NCI-H345 treated with DMSO at 0.1 percent for 48 hours (cell line): Measurements from ENCODE around the gene UBE2Q2.
A peak's percentile ranks its signal among the peaks of the same experiment; 100 is the strongest.
"Not testable (repeated sequence)": the region's sequence is repeated elsewhere in the genome, so short reads cannot be mapped to it uniquely, and the experiment has no call there.

ENCODE experiments used
- DNase-seq: peaks from one replicate; lab custom pipeline; 2025; ENCODE audit not compliant: unreplicated experiment; lab: John Stamatoyannopoulos, UW

Gene UBE2Q2

DNA sequence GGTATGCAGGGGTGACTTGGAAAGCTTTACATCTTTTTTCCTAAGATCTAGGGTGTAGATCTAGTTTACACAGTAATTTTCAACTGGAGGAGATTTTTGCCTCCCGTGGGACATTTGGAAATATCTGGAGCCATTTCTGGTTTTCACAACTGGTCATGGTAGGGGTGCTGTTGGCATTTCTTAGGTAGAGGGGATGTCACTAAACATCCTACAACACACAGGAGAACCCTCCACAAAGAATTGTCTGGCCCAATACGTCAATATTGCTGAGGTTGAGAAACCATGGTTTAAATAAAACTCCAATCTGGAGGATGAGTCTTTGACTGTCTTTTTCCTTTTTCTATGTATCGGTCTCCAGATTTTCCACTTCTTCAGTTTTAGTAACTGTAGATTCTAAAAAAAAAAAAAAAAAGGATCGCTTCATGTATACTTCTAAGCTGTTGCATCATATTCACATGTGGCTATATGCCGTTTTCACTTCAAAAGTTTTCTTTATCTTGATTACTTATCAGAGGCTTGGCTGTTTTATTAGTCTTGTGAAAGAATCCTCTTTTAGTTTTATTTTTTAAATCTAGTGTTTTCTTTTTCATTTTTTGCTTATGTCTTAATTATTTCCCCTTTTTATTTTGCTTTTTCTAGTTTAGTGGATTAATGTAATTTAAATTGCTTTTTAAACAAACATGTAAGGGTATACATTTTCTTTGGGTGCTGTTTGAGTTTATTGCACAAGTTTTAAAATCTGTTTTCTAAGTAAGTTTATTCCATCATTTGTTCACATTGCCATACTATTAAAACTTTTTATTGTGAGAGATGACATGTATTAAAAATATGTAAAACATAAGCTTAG is 21.2 kb downstream of the UBE2Q2 start:
- DNase-seq: no peak

DNA sequence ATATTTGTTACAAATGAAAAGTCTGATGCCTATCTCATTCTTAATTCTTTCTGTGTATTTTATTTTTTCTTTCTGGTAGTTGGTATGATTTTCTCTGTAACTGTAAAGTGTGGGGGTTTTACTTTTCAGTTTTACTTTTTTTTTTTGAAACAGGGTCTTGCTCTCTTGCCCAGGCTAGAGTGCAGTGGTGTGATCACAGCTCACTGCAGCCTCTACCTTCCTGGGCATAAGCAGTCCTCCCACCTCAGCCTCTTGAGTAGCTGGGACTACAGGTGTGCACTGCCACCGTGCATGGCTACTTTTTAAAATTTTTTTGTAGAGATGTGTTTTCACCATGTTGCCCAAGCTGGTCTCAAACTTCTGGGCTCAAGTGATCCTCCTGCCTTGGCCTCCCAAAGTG is 22.8 kb downstream of the UBE2Q2 start:
- not testable (repeated sequence) for DNase-seq

DNA sequence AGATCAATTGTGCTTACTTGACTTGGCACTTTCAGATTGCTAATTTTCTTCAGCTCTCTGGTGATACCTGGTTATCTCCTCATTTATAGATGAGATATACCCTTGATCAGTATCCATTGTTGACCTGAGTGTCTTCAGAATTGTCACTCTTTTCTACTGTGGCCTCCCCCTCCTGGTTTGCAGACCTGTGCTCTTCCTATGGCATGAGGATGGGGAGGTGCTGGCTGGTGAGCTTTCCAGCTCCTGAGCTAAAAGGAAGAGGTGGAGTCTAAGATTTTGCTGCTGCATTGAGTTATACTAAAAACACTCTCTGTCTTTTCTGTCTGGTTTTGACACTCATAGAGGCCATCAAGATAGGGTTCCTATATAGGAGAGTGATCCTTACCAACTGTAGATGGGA is 23.7 kb downstream of the UBE2Q2 start:
- DNase-seq: no peak

DNA sequence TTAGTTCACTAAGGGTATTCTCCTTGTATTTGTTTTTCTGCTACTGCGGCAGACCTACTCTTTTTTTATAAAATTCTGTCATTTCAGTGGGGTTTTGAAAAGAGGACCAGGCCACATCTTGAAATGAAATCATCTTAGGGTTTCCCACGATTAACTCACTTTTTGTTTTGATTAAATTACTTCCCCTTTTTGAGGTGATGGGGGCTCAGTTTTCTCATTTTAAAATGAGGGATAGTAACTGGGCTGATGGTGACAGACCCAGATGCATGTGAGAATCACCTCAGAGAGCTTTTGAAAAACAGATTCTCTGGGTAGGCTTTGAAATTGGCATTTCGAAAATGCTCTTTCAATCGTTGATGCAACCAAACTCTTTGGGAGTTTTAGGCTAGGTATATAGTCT is 24.2 kb downstream of the UBE2Q2 start:
- no peak for DNase-seq

DNA sequence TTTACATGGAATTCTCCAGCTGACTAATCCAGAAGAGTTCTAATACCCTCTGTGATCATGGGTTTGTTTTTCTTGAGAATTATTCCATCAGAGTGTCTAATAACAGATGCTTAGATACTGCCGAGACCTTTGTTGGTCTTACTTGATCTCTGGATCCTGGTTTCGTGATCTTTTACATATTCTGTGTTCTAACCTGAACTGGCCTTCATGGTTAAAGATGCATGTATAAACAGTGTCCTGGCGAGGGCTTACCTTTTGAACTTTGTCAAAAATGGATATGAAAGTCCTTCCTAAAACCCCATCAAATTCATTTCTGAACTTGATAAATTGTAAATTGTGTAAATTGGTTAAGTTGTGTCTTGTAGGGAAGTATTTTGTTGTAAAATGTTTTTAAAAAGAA is 24.8 kb downstream of the UBE2Q2 start:
- no peak for DNase-seq

DNA sequence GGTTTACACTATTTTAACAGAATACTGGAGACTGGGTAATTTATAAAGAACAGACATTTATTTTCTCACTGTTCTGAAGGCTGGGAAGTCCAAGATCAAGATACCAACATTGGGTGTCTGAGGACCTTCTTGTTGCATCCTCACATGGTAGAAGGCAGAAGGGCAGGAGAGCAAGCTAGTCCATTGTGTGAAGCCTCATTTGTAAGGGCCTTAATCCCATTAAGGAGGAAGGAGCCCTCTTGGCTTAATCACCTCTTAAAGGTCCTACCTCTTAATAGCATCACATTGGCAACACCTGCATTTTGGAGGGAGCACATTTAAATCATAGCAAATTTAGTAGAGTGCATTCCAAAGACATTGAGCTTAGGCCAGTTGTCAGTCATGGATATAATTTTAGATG is 26.2 kb downstream of the UBE2Q2 start:
- no peak for DNase-seq

DNA sequence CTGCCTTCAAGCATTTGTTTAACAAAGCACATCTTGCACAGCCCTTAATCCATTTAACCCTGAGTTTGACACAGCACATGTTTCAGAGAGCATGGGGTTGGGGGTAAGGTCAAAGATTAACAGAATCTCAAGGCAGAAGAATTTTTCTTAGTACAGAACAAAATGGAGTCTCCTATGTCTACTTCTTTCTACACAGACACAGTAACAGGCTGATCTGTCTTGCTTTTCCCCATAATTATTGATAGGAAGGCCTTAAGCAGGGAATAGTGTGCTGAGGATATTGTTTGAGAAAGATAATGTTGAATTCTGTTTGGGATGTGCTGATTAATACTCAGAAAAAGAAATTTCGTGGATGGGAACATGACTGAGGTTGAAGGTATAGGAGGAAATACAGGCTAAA is 28.3 kb downstream of the UBE2Q2 start:
- not testable (repeated sequence) for DNase-seq

DNA sequence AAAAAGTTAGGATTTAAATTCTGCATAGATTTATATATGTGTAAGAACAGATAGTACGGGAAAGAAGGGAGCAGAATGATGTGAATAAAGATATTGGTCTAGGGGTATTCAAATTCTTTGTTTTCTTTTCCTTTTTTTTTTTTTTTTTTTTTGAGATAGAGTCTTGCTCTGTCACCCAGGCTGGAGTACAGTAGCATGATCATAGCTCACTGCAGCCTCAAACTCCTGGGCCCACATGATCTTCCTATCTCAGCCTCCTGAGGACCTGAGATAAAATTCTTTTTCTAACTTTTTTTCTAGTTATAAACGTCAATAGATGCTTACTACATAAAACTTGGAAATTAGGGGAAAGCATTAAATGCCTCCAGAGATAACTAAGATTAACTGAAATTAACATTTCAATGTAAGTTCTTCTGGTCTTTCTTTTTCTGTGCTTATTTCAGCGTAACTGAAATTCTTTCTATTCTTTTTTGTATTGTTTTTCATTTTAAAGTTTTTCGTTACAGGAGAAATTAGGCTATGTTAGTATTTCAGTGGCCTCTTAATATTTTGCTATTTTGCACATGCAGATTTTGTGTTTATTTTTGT is 29.2 kb downstream of the UBE2Q2 start:
- no peak for DNase-seq

DNA sequence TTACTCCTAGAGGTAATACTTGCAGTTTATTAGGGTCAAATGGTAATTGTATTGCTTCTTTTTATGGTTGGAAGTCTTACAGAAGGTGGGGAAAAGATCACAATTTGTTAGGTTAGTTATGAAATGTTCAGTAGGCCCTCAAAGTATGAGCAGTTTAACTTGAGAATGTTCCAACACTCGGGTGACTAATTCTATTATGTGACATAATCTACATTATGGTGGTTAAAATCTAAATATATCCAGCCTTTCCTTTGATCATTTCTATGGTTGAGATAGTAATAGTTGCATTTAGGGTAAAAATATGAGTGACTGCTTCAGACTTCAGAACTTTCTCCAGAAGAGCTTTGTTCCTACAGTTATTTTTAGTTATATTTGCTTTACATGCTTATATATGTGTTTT is 40.8 kb downstream of the UBE2Q2 start:
- DNase-seq: no peak

DNA sequence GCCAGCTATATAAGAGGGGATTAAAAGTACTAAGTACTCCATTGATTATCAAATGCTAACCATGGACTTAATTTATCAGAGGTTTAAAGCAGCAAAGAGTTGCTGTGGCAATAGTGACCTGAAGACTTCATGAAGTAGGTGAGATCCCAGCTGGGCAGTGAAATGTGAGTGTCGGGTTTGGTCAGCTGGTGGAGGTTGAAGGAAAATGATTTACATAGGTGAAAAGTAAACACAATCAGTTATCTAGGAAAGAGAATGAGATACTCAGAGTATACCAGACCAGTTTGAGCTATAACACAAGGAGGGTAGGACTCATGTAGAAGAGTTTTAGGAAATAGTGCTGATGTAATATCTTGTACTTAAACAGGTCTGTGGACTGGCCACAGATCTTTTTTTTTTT is 43.9 kb downstream of the UBE2Q2 start:
- no peak for DNase-seq

DNA sequence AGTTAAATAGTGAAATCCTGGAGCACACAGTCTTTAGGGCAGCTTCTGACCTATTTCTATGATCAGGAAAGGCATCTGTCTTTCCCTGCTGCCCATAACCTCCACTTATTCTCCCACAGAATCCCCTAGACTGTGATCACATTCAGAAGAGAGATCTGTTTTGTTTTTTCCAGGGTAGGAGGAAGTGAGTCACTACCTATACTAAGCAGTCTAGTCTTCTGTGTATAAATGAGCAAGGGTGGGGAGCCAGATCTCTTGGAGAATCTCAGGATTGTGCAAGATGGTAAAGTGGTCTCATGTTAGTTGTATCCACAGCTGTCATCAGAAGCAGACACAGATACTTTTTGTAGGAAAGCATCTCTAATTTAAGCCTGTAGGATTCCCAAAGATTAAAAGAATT is 48.6 kb downstream of the UBE2Q2 start:
- no peak for DNase-seq

DNA sequence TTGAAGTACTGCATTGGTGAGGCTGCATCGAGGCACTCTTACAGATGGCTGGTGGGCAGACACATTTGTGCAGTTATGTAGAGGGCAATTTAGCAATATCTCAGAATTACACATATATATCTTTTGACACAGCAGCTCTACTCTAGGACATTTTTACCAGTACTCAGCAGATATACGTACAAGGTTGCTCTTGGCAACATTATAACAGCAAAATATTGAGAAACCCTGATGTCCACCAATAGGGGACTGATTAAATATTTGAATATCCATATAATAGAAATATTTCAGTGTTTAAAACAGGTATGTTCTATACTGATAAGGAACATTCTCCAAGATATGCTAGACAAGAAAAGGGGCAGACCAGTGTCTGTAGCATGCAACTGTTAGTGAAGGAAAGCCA is 52.5 kb downstream of the UBE2Q2 start:
- no peak for DNase-seq

DNA sequence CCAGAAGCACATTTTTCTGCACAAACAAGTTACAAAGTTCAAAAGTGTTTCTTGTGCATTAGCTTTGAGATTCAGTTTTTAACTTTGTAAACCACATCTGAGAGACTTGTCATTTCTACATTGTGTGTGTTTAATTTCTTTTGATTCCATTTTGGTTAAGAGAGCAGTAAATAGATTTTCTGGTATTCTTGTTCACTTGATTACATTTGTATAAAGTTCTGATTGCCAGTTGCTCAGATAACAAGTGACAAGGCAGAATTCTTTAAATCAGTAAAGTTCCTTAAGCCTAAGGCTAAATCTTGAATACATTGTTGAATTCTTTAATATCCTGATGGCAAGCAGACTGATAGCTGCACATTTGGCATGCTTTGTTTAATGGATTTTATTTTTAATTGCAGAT is 57.3 kb downstream of the UBE2Q2 start:
- DNase-seq: no peak

DNA sequence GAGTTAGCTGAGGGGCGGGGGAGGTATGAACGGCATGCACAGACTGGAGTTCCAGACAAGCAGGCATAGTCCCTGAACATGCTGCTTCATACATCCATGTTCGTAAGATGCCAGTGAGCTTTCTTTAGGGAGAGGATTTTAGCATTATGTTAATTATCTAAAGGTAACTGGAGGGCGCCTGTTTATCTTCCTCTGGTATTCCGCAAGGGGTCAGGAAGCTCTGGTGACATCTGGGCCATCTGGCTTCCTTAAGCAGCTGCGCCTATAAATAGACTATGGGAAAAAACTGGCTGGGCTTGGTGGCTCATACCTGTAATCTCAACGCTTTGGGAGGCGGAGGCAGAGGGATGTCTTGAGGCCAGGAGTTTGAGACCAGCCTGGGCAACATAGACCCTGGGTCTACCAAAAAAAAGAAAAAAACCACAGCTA is 58.9 kb downstream of the UBE2Q2 start:
- no peak for DNase-seq

DNA sequence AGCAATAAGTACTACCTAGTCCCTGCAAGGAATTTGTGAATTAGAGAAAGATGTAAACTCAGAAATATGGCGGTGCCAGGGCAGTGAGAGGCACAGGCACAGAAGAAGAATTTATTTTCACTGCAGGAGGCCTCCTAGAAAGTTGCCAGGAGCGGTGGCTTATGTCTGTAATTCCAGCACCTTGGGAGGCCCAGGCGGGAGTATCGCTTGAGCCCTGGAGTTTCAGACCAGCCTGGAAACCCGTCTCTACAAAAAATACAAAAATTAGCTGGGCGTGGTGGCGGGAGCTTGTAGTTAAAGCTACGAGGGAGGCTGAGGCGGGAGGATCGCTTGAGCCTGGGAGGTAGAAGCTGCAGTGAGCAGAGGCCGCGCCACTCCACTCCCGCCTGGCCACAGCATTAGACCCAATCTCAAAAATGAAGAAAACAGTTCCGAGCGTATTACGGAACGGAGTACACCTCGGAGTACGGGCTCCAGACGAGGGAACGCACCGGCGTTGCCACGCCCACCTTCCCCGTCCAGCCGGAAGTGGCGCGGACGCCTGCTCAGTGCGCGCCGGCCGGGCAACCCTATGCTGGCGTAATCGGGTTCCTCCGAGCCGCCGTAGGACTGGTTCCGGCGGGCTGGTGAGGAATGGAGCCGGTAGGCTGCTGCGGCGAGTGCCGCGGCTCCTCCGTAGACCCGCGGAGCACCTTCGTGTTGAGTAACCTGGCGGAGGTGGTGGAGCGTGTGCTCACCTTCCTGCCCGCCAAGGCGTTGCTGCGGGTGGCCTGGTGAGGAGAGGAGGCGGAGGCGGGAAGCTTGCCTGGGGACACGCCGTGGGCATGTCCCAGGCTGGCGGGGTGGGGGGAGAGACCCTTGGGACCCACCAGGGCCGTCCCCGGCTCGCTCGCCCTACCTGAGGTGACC is 60.3 kb downstream of the UBE2Q2 start, which contains the start of gene FBXO22:
Gene FBXO22 (plus strand): TSS at position 548 of the 909 bp plus-strand sequence. CDS start 86 bp downstream, at position 634.
- DNase-seq: peak; percentile 80

DNA sequence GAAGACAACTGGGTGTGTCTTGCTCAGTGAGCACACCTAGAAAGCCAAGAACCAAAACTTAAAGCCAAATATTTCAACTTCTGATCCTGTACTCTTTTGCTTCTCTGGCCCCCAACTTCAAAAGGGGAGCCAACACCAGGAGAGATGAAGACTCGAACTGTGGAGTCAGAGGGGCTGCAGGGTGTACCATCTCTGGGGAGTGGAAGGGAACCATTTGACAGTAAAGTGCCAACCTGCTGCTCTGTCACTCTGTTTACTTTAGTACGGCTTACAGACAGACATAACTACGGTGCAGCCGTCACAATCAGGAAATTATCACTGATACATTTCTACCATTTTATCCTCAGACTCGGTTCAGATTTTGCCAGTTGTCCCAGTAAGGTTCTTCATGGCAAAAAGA is 62.0 kb downstream of the UBE2Q2 start:
- DNase-seq: no peak

DNA sequence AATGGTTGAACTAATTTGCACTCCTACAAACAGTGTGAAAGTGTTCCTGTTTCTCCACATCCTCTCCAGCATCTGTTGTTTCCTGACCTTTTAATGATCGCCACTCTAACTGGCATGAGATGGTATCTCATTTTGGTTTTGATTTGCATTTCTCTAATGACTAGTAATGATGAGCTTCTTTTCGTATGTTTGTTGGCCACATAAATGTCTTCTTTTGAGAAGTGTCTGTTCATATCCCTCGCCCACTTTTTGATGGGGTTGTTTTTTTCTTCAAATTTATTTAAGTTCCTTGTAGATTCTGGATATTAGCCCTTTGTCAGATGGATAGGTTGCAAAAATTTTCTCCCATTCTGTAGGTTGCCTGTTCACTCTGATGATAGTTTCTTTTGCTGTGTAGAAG is 67.1 kb downstream of the UBE2Q2 start:
- not testable (repeated sequence) for DNase-seq

DNA sequence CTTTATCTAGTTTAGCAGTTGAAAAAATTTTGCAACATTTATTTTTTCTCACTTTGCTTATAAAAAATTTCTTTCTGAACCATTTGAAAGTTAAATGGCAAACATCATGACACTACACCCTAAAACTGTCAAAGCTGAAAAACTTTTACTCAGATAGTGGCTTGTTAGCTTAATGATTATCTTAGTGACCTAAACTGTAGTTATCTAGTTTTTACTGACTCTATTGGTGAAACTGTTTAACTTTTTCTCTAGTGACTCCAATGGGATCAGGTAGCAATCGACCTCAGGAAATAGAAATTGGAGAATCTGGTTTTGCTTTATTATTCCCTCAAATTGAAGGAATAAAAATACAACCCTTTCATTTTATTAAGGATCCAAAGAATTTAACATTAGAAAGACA is 73.7 kb downstream of the UBE2Q2 start:
- no peak for DNase-seq

DNA sequence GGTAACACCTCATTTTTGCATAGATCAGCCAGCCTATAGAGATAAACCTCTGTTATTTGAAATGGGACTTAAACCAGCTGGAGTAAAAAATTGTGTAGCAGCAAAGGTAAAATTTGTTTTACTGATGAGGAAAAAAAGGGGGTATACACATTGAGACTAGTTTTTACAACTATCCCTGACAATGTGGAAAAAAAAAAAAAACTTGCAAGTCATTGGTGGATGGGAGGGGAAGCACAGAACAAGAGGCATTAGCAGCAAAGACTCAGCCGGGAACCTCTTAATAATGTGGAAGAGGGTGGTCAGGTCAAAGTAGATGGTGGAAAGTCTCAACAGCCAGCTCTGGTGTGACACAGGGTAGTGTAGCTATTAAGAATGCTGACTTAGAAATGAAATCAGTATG is 74.9 kb downstream of the UBE2Q2 start:
- no peak for DNase-seq

DNA sequence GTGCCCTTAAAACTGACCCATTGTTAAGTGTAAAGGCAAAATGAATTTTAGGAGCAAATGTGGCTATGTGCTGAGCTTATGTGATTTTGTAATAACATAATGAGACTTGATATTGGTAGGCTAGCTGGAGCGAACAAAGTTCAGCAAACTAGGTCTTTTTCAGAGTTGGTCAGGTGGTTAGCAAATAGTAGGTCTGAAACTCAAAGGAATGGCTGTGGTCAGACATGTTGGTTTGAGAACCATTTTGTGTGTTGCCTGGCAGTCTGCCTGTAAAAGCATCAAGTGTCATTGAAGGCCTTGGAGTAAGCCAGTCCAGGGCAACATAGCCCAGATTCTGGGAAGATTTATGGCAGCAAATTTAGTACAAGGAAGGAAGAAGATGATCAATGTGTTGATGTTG is 76.8 kb downstream of the UBE2Q2 start:
- DNase-seq: no peak
